ENCODE measurements around the gene CCN5.

Gene CCN5

GRCh38 chr20:44728801-44729443, 13.8 kb downstream of the CCN5 start:
- Histone ChIP-seq H3K4me1 (ENCODE audit: control insufficient read depth, insufficient read depth, low read length) (peaks cover 26% of the 10 kb centered on the region), H3K27ac (ENCODE audit: low read depth, low read length) (peak overlapping the region; percentile 39), H3K9me3 (ENCODE audit: control insufficient read depth, insufficient read depth, low read length) (no peaks in the 10 kb centered on the region), H3K4me3 (ENCODE audit: low read depth, low read length) (no peak overlapping the region; the same call in 1 of the 2 replicates), H3K9ac (ENCODE audit: low read depth, low read length) (no peak overlapping the region), H3K27me3 (ENCODE audit: control insufficient read depth, insufficient read depth, low read length) (no peaks in the 10 kb centered on the region), H3K36me3 (ENCODE audit: control insufficient read depth, insufficient read depth, low read length) (no peaks in the 10 kb centered on the region)

GRCh38 chr20:44730441-44730840, 15.3 kb downstream of the CCN5 start:
- no peak overlapping the region for H3K27ac ChIP-seq (ENCODE audit: low read depth, low read length)
- no peaks in the 10 kb centered on the region for H3K9me3 ChIP-seq (ENCODE audit: control insufficient read depth, insufficient read depth, low read length)
- peaks cover 28% of the 10 kb centered on the region for H3K4me1 ChIP-seq (ENCODE audit: control insufficient read depth, insufficient read depth, low read length)

GRCh38 chr20:44731657-44732056, 16.5 kb downstream of the CCN5 start:
- no peaks in the 10 kb centered on the region for H3K27me3 ChIP-seq (ENCODE audit: control insufficient read depth, insufficient read depth, low read length)
- no peak overlapping the region for H3K9ac ChIP-seq (ENCODE audit: low read depth, low read length)
- no peaks in the 10 kb centered on the region for H3K36me3 ChIP-seq (ENCODE audit: control insufficient read depth, insufficient read depth, low read length)
- no peak overlapping the region for H3K27ac ChIP-seq (ENCODE audit: low read depth, low read length)
- H3K4me3 ChIP-seq (ENCODE audit: low read depth, low read length), result no peak overlapping the region
- H3K4me1 ChIP-seq (ENCODE audit: control insufficient read depth, insufficient read depth, low read length), result peaks cover 30% of the 10 kb centered on the region
- H3K9me3 ChIP-seq (ENCODE audit: control insufficient read depth, insufficient read depth, low read length), result no peaks in the 10 kb centered on the region

More at GRCh38 chr20:44730441-44730840, 15.3 kb downstream of the CCN5 start:
- no peak overlapping the region for H3K9ac ChIP-seq (ENCODE audit: low read depth, low read length)
- no peaks in the 10 kb centered on the region for H3K27me3 ChIP-seq (ENCODE audit: control insufficient read depth, insufficient read depth, low read length)
- H3K4me3 ChIP-seq (ENCODE audit: low read depth, low read length), result no peak overlapping the region
- H3K36me3 ChIP-seq (ENCODE audit: control insufficient read depth, insufficient read depth, low read length), result no peaks in the 10 kb centered on the region

DNA sequence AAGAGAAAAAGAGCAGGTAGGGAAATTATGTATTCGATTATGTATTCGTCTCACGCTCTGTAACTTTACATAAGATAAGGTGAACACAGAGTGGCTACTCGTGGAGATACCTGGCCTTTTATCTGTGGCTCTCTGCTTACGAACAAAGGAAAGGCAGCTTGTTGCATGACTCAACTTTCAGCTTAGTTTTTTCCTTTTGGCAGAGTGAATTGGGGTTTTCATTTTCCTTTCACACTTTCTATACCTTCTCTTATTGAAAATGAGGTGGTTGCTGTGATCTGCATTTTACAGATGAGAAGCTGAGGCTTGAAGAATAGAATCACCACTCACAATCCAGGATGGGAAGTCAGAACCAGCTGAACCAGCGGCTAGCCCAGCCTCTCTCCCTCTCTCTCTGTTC, 17.2 kb downstream of the CCN5 start:
- Histone ChIP-seq H3K4me3 (ENCODE audit: low read depth, low read length) (no peak overlapping the region), H3K9me3 (ENCODE audit: control insufficient read depth, insufficient read depth, low read length) (no peaks in the 10 kb centered on the region), H3K4me1 (ENCODE audit: control insufficient read depth, insufficient read depth, low read length) (peaks cover 26% of the 10 kb centered on the region), H3K27me3 (ENCODE audit: control insufficient read depth, insufficient read depth, low read length) (no peaks in the 10 kb centered on the region), H3K36me3 (ENCODE audit: control insufficient read depth, insufficient read depth, low read length) (no peaks in the 10 kb centered on the region), H3K27ac (ENCODE audit: low read depth, low read length) (no peak overlapping the region), H3K9ac (ENCODE audit: low read depth, low read length) (no peak overlapping the region)

- Histone ChIP-seq H3K27ac (ENCODE audit: low read depth, low read length) (no peak overlapping the region), H3K9ac (ENCODE audit: low read depth, low read length) (no peak overlapping the region), H3K27me3 (ENCODE audit: control insufficient read depth, insufficient read depth, low read length) (no peaks in the 10 kb centered on the region), H3K4me3 (ENCODE audit: low read depth, low read length) (no peak overlapping the region), H3K36me3 (ENCODE audit: control insufficient read depth, insufficient read depth, low read length) (no peaks in the 10 kb centered on the region), H3K9me3 (ENCODE audit: control insufficient read depth, insufficient read depth, low read length) (no peaks in the 10 kb centered on the region), H3K4me1 (ENCODE audit: control insufficient read depth, insufficient read depth, low read length) (peaks cover 21% of the 10 kb centered on the region)
These were observed 18.3 kb downstream of the CCN5 start for GRCh38 chr20:44733341-44734069.

DNA sequence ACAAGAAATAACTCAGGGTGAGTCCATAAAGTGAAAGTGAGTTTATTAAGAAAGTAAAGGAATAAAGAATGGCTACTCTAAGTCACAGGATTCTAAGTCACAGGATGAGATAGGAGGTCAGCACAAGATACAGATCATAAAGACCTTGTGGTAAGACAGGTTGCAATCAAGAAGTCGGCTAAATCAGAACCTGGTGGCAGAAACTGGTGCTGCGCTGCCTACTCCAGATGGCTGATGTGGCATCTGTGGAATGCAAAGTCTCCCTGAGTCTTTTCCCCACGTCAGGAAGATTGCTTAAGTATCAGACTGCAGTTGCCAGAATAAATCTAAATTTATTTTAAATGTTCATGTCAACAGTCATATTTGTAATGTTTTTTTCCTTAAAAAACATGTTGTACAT, 19.8 kb downstream of the CCN5 start:
- no peaks in the 10 kb centered on the region for H3K9me3 ChIP-seq (ENCODE audit: control insufficient read depth, insufficient read depth, low read length)
- H3K4me1 ChIP-seq (ENCODE audit: control insufficient read depth, insufficient read depth, low read length), result 0 out of 2 replicates have a peak, but pooled peaks cover 10% of the 10 kb centered on the region
- no peaks in the 10 kb centered on the region for H3K36me3 ChIP-seq (ENCODE audit: control insufficient read depth, insufficient read depth, low read length)
- no peaks in the 10 kb centered on the region for H3K27me3 ChIP-seq (ENCODE audit: control insufficient read depth, insufficient read depth, low read length)
- no peak overlapping the region for H3K4me3 ChIP-seq (ENCODE audit: low read depth, low read length)
- H3K27ac ChIP-seq (ENCODE audit: low read depth, low read length), result no peak overlapping the region
- no peak overlapping the region for H3K9ac ChIP-seq (ENCODE audit: low read depth, low read length)

- Histone ChIP-seq H3K36me3 (ENCODE audit: control insufficient read depth, insufficient read depth, low read length) (no peaks in the 10 kb centered on the region), H3K27me3 (ENCODE audit: control insufficient read depth, insufficient read depth, low read length) (no peaks in the 10 kb centered on the region), H3K9me3 (ENCODE audit: control insufficient read depth, insufficient read depth, low read length) (no peaks in the 10 kb centered on the region), H3K9ac (ENCODE audit: low read depth, low read length) (no peak overlapping the region), H3K4me1 (ENCODE audit: control insufficient read depth, insufficient read depth, low read length) (0 out of 2 replicates have a peak, but pooled peaks cover 10% of the 10 kb centered on the region), H3K27ac (ENCODE audit: low read depth, low read length) (no peak overlapping the region), H3K4me3 (ENCODE audit: low read depth, low read length) (no peak overlapping the region)
These were observed 20.6 kb downstream of the CCN5 start for GRCh38 chr20:44735816-44736169.

DNA sequence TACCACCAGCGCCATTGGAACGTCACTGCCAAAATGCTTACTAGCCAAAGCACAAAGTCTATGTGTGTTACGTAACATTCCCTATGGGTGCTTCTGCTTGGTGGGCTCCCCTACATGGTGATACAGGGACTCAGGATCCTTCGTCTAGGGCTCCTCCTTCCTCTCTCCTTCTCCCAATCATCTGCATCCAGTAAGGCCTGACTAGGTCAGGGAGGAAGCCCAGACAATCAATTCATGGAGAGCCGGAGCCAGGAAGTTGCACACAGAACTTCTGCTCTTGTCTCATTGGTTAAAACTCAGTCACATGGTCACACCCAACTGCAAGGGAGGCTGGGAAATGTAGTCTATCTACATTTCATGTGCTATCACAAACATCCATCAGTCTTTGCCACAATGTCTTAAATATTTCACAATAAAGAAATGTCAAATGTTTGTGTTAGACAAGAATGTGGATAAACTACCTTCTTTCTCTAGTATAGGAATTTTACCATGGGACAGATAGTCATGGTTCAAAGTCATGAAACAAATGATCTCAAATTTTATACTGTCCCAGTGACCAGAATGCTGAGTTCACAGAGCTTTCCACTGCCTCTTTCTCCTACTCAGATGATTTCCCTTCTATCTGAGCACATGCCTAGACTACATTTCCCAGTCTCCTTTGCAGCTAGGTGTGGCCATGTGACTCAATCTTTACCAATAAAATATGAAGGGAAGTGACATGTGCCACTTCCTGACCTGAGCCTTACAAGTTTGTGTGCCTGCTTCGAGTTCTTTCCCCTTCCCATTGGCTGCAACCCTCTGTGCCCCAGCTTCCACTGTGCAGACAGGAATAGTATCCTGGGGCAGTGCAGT, 21.2 kb downstream of the CCN5 start:
- Histone ChIP-seq H3K27me3 (ENCODE audit: control insufficient read depth, insufficient read depth, low read length) (0 out of 2 replicates have a peak, but pooled peaks cover 4% of the 10 kb centered on the region), H3K36me3 (ENCODE audit: control insufficient read depth, insufficient read depth, low read length) (no peaks in the 10 kb centered on the region), H3K27ac (ENCODE audit: low read depth, low read length) (no peak overlapping the region), H3K4me1 (ENCODE audit: control insufficient read depth, insufficient read depth, low read length) (0 out of 2 replicates have a peak, but pooled peaks cover 10% of the 10 kb centered on the region), H3K4me3 (ENCODE audit: low read depth, low read length) (no peak overlapping the region), H3K9me3 (ENCODE audit: control insufficient read depth, insufficient read depth, low read length) (no peaks in the 10 kb centered on the region), H3K9ac (ENCODE audit: low read depth, low read length) (no peak overlapping the region)

- no peak overlapping the region for H3K27ac ChIP-seq (ENCODE audit: low read depth, low read length)
- no peaks in the 10 kb centered on the region for H3K36me3 ChIP-seq (ENCODE audit: control insufficient read depth, insufficient read depth, low read length)
- H3K9ac ChIP-seq (ENCODE audit: low read depth, low read length), result no peak overlapping the region
- H3K4me3 ChIP-seq (ENCODE audit: low read depth, low read length), result no peak overlapping the region
- 0 out of 2 replicates have a peak, but pooled peaks cover 9% of the 10 kb centered on the region for H3K4me1 ChIP-seq (ENCODE audit: control insufficient read depth, insufficient read depth, low read length)
- H3K9me3 ChIP-seq (ENCODE audit: control insufficient read depth, insufficient read depth, low read length), result no peaks in the 10 kb centered on the region
- peaks cover 10% of the 10 kb centered on the region; the same call in 1 of the 2 replicates for H3K27me3 ChIP-seq (ENCODE audit: control insufficient read depth, insufficient read depth, low read length)
These were observed 21.9 kb downstream of the CCN5 start for GRCh38 chr20:44737116-44737515.

DNA sequence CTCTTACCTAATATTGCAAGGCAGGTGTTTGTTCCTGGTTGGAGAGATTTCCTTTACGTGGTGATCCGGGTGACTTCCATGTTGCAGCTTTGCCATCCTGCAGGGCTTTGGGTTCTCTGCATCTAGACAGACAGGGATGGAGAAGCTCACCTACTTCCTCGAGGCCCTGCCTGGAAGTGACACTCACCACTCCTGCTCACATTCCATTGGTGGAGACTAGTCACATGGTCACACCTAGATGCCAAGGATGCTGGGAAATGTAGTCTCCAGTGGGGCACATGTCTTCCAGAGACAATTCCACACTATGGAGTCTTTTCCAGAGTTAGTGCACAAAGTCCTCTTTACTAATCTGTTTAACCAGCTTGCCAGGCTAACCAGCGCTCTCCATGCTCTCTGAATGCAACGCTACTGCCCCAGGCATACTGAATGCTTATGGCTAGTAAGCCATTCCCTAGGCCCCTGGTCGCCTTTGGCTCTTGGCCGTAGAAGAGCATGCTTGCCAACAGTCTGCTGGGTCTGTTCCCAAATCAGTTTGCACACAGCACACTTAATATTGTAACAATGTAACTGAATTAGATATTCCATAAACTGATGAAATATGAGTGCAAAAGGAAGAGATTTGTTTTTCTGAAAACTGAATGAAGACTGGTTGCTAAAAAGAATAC, 23.8 kb downstream of the CCN5 start:
- H3K9ac ChIP-seq (ENCODE audit: low read depth, low read length), result no peak overlapping the region
- no peaks in the 10 kb centered on the region for H3K9me3 ChIP-seq (ENCODE audit: control insufficient read depth, insufficient read depth, low read length)
- H3K27me3 ChIP-seq (ENCODE audit: control insufficient read depth, insufficient read depth, low read length), result peaks cover 29% of the 10 kb centered on the region
- H3K4me3 ChIP-seq (ENCODE audit: low read depth, low read length), result no peak overlapping the region
- H3K36me3 ChIP-seq (ENCODE audit: control insufficient read depth, insufficient read depth, low read length), result no peaks in the 10 kb centered on the region
- no peak overlapping the region for H3K27ac ChIP-seq (ENCODE audit: low read depth, low read length)
- 0 out of 2 replicates have a peak, but pooled peaks cover 5% of the 10 kb centered on the region for H3K4me1 ChIP-seq (ENCODE audit: control insufficient read depth, insufficient read depth, low read length)
